ENCODE data around the gene RNF175.

DNA sequence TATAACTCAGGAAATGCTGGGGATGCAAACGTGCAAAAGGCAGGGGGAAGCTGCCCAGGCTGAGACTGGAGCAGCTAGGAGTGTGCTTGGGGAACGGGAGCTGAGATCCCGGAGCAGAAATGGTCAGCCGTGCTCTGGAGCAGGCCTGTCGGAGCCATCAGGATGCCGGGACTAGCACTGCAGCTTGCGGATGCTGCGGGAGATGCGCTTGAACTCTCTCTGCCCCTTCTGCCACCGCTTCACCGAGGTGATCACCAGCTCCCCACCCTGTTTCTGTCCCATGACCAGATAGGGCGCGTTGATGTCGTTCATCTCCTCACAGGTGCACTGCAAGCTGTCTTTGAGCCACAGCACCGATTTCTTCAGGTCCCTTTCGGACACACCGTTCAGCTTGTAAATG lies 21.5 kb upstream of the RNF175 start:
- TF ChIP-seq, protein P1, sequence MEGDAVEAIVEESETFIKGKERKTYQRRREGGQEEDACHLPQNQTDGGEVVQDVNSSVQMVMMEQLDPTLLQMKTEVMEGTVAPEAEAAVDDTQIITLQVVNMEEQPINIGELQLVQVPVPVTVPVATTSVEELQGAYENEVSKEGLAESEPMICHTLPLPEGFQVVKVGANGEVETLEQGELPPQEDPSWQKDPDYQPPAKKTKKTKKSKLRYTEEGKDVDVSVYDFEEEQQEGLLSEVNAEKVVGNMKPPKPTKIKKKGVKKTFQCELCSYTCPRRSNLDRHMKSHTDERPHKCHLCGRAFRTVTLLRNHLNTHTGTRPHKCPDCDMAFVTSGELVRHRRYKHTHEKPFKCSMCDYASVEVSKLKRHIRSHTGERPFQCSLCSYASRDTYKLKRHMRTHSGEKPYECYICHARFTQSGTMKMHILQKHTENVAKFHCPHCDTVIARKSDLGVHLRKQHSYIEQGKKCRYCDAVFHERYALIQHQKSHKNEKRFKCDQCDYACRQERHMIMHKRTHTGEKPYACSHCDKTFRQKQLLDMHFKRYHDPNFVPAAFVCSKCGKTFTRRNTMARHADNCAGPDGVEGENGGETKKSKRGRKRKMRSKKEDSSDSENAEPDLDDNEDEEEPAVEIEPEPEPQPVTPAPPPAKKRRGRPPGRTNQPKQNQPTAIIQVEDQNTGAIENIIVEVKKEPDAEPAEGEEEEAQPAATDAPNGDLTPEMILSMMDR (IDR thresholded peaks at IDR 0.05): no peak
- TF ChIP-seq POLR2A (IDR thresholded peaks at IDR 0.05): no peak
